Gastrocnemius medialis (tissue), 4 donors: ENCODE data around the gene CA6.

Experiments used
- POLR2A ChIP-seq, 2 donors: fragments of 450-650 bp; IDR thresholded peaks; one replicate each; pipeline ENCODE4 v1.6.1; 2017; ENCODE audit warnings: antibody characterized with exemption in 2 of 2, mild to moderate bottlenecking in 2 of 2, moderate library complexity in 2 of 2
- TF ChIP-seq, protein P1 (sequence below), 5 experiments: fragments of 450-650 bp in 3 of 5; fragments of 200-600 bp in 2 of 5; sonication (generic) in 2 of 5; IDR thresholded peaks in 4 of 5; conservative IDR thresholded peaks in 1 of 5; 1 replicate in 4 of 5; 2 replicates in 1 of 5; pipeline ENCODE4 v1.5.1; 2016 to 2019; ENCODE audit warnings: antibody characterized with exemption in 5 of 5, mild to moderate bottlenecking in 3 of 5, moderate library complexity in 3 of 5

- TF ChIP-seq, protein P1, sequence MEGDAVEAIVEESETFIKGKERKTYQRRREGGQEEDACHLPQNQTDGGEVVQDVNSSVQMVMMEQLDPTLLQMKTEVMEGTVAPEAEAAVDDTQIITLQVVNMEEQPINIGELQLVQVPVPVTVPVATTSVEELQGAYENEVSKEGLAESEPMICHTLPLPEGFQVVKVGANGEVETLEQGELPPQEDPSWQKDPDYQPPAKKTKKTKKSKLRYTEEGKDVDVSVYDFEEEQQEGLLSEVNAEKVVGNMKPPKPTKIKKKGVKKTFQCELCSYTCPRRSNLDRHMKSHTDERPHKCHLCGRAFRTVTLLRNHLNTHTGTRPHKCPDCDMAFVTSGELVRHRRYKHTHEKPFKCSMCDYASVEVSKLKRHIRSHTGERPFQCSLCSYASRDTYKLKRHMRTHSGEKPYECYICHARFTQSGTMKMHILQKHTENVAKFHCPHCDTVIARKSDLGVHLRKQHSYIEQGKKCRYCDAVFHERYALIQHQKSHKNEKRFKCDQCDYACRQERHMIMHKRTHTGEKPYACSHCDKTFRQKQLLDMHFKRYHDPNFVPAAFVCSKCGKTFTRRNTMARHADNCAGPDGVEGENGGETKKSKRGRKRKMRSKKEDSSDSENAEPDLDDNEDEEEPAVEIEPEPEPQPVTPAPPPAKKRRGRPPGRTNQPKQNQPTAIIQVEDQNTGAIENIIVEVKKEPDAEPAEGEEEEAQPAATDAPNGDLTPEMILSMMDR (IDR thresholded peaks at IDR 0.05 in 4 of 5, conservative IDR thresholded peaks at IDR 0.05 in 1 of 5): no peak
- no peak for TF ChIP-seq POLR2A (IDR thresholded peaks at IDR 0.05)
These were observed 38.5 kb downstream of the CA6 start for GRCh38 chr1:8984203-8984602.
